Measurements from ENCODE around the gene ZNF831.

- no peak for TF ChIP-seq RAD21 (IDR thresholded peaks at IDR 0.05; ENCODE audit: low read depth)
- no peak for TF ChIP-seq TCF12 (IDR thresholded peaks at IDR 0.05; ENCODE audit: low read depth)
- TF ChIP-seq TAF1 (IDR thresholded peaks at IDR 0.05; ENCODE audit: low read depth), result no peak
- TF ChIP-seq YY1 (IDR thresholded peaks at IDR 0.05; ENCODE audit: low read depth), result no peak
- no peak for TF ChIP-seq EP300 (IDR thresholded peaks at IDR 0.05; ENCODE audit: borderline replicate concordance)
- no peak for TF ChIP-seq CEBPB (IDR thresholded peaks at IDR 0.05)
- TF ChIP-seq CREB1 (IDR thresholded peaks at IDR 0.05; ENCODE audit: low read depth), result no peak
- TF ChIP-seq MAX (IDR thresholded peaks at IDR 0.05), result no peak
- no peak for TF ChIP-seq REST (IDR thresholded peaks at IDR 0.05; ENCODE audit: low read depth)
- TF ChIP-seq USF1 (IDR thresholded peaks at IDR 0.05), result no peak
- no peak for TF ChIP-seq EGR1 (IDR thresholded peaks at IDR 0.05)
- no peak for TF ChIP-seq ZBTB7A (IDR thresholded peaks at IDR 0.05; ENCODE audit: low read depth)
- TF ChIP-seq FOXM1 (IDR thresholded peaks at IDR 0.05; ENCODE audit: borderline replicate concordance, low read depth), result no peak
Observed at GRCh38 chr20:59139998-59140397, 23.6 kb upstream of the ZNF831 start.
